Breast epithelium (tissue), 4 donors: ENCODE results near the gene ATP1A2. TPM values are rescaled to one million over a fixed set of nuclear protein-coding genes. Genes with fewer than 3 reads are reported as not detected.

Experiments used
- DNase-seq, 2 donors: peaks; one replicate each; pipeline ENCODE4 v3.0.0-alpha.2; 2019; ENCODE audit warnings: low spot score in 2 of 2
- H3K27ac ChIP-seq, 2 donors: fragments of 200-600 bp; sonication (generic) in 1 of 2; one replicate each; pipeline ENCODE4 v1.5.1; 2016 to 2019; ENCODE audit warnings: mild to moderate bottlenecking in 1 of 2
- H3K27me3 ChIP-seq, 2 donors: fragments of 200-600 bp; sonication (generic) in 1 of 2; one replicate each; pipeline versions ENCODE4 v1.5.1 to v1.6.0; 2017 to 2019; ENCODE audit warnings: control low read depth in 1 of 2, mild to moderate bottlenecking in 1 of 2
- H3K36me3 ChIP-seq: fragments of 200-600 bp; one replicate; pipeline ENCODE4 v1.5.1; 2019
- H3K4me1 ChIP-seq, 2 donors: fragments of 200-600 bp; sonication (generic); one replicate each; pipeline ENCODE4 v1.5.1; 2016 to 2019; ENCODE audit warnings: control low read depth in 1 of 2
- H3K4me3 ChIP-seq, 3 donors: fragments of 200-600 bp; sonication (generic); 1 replicate in 2 of 3; 2 replicates in 1 of 3; pipeline ENCODE4 v1.5.1; 2016 to 2019; ENCODE audit warnings: mild to moderate bottlenecking in 3 of 3, moderate library complexity in 2 of 3
- H3K9me3 ChIP-seq, 2 donors: fragments of 200-600 bp; sonication (generic) in 1 of 2; one replicate each; pipeline ENCODE4 v1.5.1; 2016 to 2019; ENCODE audit warnings: control low read depth in 1 of 2
- POLR2A ChIP-seq: fragments of 450-650 bp; IDR thresholded peaks from one replicate; pipeline ENCODE4 v1.6.1; 2016; ENCODE audit warnings: antibody characterized with exemption, mild to moderate bottlenecking, moderate library complexity
- POLR2AphosphoS5 ChIP-seq, 3 donors: sonication (generic); formaldehyde crosslinking; IDR thresholded peaks; one replicate each; pipeline ENCODE4 v1.6.1; 2017; ENCODE audit warnings: antibody characterized with exemption in 3 of 3
- intact Hi-C: fragments of 100-400 bp; cut with DNase I; formaldehyde crosslinking; loops from one replicate; pipeline ENCODE4 v1.15.1; 2023; ENCODE audit warnings: low total_unique reads
- total RNA-seq, 3 donors: library from RNA; depleted of rRNA; stranded (reverse); fragments of >200 nt; gene quantifications; one replicate each; pipeline ENCODE4 v1.1.0, GENCODE V29; 2016
- TF ChIP-seq, protein P1 (sequence below), 3 donors: fragments of 450-650 bp; IDR thresholded peaks; one replicate each; pipeline ENCODE4 v1.5.1; 2016 to 2017; ENCODE audit warnings: antibody characterized with exemption in 3 of 3, mild to moderate bottlenecking in 3 of 3, moderate library complexity in 3 of 3

Gene ATP1A2
- total RNA-seq, 3 donors from 2014 or later = 3.9 to 229 (median 6.4) TPM

DNA sequence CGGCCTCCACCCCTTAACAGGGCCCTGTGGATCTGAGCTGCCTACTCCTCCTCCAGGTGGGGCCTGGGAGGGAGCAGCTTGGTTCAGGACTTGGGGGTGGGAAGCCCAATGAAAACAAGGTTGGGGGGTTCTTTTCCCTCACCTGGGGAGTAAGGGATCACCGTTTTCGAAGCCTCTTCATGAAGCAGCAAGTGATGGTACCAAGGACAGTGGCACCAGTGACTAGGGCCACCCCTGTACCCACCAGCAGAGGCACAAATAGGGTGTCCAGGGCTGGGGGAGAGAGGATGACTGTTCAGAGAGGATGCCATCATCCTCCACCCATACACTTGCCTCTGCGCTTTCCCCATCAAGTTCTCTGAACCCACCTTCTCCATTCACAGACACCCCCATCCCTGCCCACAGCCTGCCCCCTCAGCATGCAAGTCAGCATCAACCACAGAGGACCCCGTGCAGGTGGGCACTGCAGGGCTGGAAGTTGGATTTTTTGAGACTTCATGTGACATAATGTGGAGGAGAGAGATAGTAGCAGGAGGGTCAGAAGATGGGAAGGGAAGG, 23.8 kb upstream of the ATP1A2 start:
- H3K9me3 ChIP-seq = no peaks in the 10 kb centered on the region
- H3K27ac ChIP-seq = no peak overlapping the region
- H3K27me3 ChIP-seq = no peaks in the 10 kb centered on the region
- no peaks in the 10 kb centered on the region for H3K36me3 ChIP-seq
- TF ChIP-seq, protein P1, sequence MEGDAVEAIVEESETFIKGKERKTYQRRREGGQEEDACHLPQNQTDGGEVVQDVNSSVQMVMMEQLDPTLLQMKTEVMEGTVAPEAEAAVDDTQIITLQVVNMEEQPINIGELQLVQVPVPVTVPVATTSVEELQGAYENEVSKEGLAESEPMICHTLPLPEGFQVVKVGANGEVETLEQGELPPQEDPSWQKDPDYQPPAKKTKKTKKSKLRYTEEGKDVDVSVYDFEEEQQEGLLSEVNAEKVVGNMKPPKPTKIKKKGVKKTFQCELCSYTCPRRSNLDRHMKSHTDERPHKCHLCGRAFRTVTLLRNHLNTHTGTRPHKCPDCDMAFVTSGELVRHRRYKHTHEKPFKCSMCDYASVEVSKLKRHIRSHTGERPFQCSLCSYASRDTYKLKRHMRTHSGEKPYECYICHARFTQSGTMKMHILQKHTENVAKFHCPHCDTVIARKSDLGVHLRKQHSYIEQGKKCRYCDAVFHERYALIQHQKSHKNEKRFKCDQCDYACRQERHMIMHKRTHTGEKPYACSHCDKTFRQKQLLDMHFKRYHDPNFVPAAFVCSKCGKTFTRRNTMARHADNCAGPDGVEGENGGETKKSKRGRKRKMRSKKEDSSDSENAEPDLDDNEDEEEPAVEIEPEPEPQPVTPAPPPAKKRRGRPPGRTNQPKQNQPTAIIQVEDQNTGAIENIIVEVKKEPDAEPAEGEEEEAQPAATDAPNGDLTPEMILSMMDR (IDR thresholded peaks at IDR 0.05) = no peak
- TF ChIP-seq POLR2AphosphoS5 (IDR thresholded peaks at IDR 0.05) = no peak
- no peak for TF ChIP-seq POLR2A
- H3K4me1 ChIP-seq = peaks cover 2 to 12% of the 10 kb centered on the region in 2 donors
- H3K4me3 ChIP-seq = no peak overlapping the region
- intact Hi-C loops = loop anchor here (5.0 kb wide), 1 partner anchor 1144 kb away; no protein-coding TSS in a partner anchor
- no peak for DNase-seq

GRCh38 chr1:160092366-160093068, 23.0 kb upstream of the ATP1A2 start:
- H3K27ac ChIP-seq = no peak overlapping the region
- H3K9me3 ChIP-seq = no peaks in the 10 kb centered on the region
- intact Hi-C loops = loop anchor here (5.0 kb wide), 1 partner anchor 1145 kb away; no protein-coding TSS in a partner anchor
- no peak for TF ChIP-seq POLR2AphosphoS5 (IDR thresholded peaks at IDR 0.05)
- TF ChIP-seq POLR2A = no peak
- TF ChIP-seq, protein P1 (IDR thresholded peaks at IDR 0.05) = no peak
- no peak overlapping the region for H3K4me3 ChIP-seq
- peaks cover 10 to 20% of the 10 kb centered on the region in 2 donors for H3K4me1 ChIP-seq
- H3K27me3 ChIP-seq = no peaks in the 10 kb centered on the region
- no peaks in the 10 kb centered on the region for H3K36me3 ChIP-seq
- no peak for DNase-seq

GRCh38 chr1:160093069-160093395, 22.5 kb upstream of the ATP1A2 start:
- intact Hi-C loops = loop anchor here (5.0 kb wide), 1 partner anchor 1146 kb away; no protein-coding TSS in a partner anchor
- no peaks in the 10 kb centered on the region for H3K9me3 ChIP-seq
- no peaks in the 10 kb centered on the region for H3K27me3 ChIP-seq
- no peak overlapping the region for H3K27ac ChIP-seq
- H3K4me3 ChIP-seq = no peak overlapping the region
- DNase-seq = no peak
- H3K36me3 ChIP-seq = no peaks in the 10 kb centered on the region
- TF ChIP-seq POLR2AphosphoS5 (IDR thresholded peaks at IDR 0.05) = no peak
- peaks cover 14 to 21% of the 10 kb centered on the region in 2 donors for H3K4me1 ChIP-seq

DNA sequence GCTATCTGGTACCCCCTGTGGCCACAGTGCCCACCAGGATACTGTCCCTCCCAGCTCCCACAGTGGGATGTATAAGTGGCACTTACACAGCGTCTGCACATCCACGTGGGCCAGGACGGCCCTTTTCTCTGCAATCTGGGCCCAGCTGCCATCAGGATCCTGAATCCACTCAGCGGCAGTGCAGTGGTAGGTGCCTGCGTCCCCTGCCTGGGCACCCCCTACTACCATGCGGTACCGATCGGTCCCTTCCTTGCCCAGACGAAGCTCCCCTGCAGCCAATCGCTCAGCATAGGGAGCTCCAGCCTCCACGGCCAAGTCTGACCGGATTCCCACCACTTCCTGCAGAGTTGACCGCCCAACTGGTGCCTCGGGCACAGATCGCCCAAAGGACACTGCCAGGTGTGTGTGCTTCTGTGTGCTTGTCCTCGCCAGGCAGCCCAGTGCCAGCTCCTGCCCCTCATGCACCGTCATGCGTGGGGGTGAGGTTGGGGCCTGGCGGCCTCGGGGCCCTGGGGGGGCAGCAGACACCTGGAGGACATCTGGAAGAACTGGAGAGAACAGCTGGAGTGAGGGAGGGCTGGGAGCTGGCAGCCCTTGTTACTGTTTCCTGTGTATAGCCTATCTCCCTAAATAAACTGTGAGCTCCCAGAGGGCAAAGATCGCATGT, 21.8 kb upstream of the ATP1A2 start:
- Histone ChIP-seq H3K4me1 (peaks cover 14 to 21% of the 10 kb centered on the region in 2 donors), H3K27me3 (no peaks in the 10 kb centered on the region), H3K27ac (peak overlapping the region; percentile 51 to 67), H3K36me3 (no peaks in the 10 kb centered on the region), H3K9me3 (no peaks in the 10 kb centered on the region), H3K4me3 (no peak overlapping the region)
- intact Hi-C loops = loop anchor here (5.0 kb wide), 1 partner anchor 1146 kb away; no protein-coding TSS in a partner anchor
- no peak for TF ChIP-seq POLR2AphosphoS5 (IDR thresholded peaks at IDR 0.05)
- DNase-seq = no peak

- DNase-seq = no peak
- Histone ChIP-seq H3K36me3 (no peaks in the 10 kb centered on the region), H3K27me3 (no peaks in the 10 kb centered on the region), H3K4me3 (no peak overlapping the region), H3K27ac (peak overlapping the region; percentile 51 to 67), H3K9me3 (no peaks in the 10 kb centered on the region), H3K4me1 (peaks cover 14 to 21% of the 10 kb centered on the region in 2 donors)
- intact Hi-C loops = loop anchor here (5.0 kb wide), 1 partner anchor 1147 kb away; no protein-coding TSS in a partner anchor
- TF ChIP-seq, protein P1 (IDR thresholded peaks at IDR 0.05) = no peak
Measured at GRCh38 chr1:160094291-160094625, 21.3 kb upstream of the ATP1A2 start.

- intact Hi-C loops = loop anchor here (1.0 to 5.0 kb wide), 2 partner anchors 38 to 1148 kb away; no protein-coding TSS in a partner anchor
- no peaks in the 10 kb centered on the region for H3K9me3 ChIP-seq
- DNase-seq = no peak
- TF ChIP-seq POLR2A = no peak
- no peak for TF ChIP-seq POLR2AphosphoS5 (IDR thresholded peaks at IDR 0.05)
- TF ChIP-seq, protein P1 (IDR thresholded peaks at IDR 0.05) = no peak
- H3K4me3 ChIP-seq = no peak overlapping the region
- H3K4me1 ChIP-seq = peaks cover 14 to 21% of the 10 kb centered on the region in 2 donors
- peak overlapping the region; percentile 67 to 91 for H3K27ac ChIP-seq
- H3K27me3 ChIP-seq = no peaks in the 10 kb centered on the region
- no peaks in the 10 kb centered on the region for H3K36me3 ChIP-seq
Measured at GRCh38 chr1:160094806-160095205, 20.8 kb upstream of the ATP1A2 start.
